ENCODE data around the gene CD93.

GRCh38 chr20:23060629-23061028 lies 25.5 kb downstream of the CD93 start:
- TF ChIP-seq CTCF (IDR thresholded peaks at IDR 0.05) (no peak), POLR2A (IDR thresholded peaks at IDR 0.05) (no peak)
